Naive thymus-derived CD4-positive, alpha-beta T cell (primary cell): ENCODE results near the gene GABRA6. TPM values are rescaled to one million over a fixed set of nuclear protein-coding genes. Genes with fewer than 3 reads are reported as not detected.

Experiments used
- ATAC-seq: fragments of 150-1000 bp; cut with Tn5 transposase; 2 replicates; pipeline ENCODE4 v1.10.0; 2021; ENCODE audit warnings: mild to moderate bottlenecking, moderate library complexity
- CTCF ChIA-PET: fragments of 350-600 bp; sonication (Branson Sonifier 250); formaldehyde crosslinking; loops from one replicate; lab custom pipeline; 2021; ENCODE audit warnings: antibody characterized with exemption; lab: Charles Lee
- POLR2A ChIA-PET: fragments of 350-600 bp; sonication (Branson Sonifier 250); formaldehyde crosslinking; loops from one replicate; lab custom pipeline; 2021; ENCODE audit warnings: antibody characterized with exemption, inconsistent platforms; lab: Charles Lee
- DNase-seq, 9 donors: peaks; one replicate each; pipeline versions ENCODE4 v3.0.0 to v3.0.0-alpha.2; 2020 to 2022; ENCODE audit warnings: mixed read lengths in 1 of 9
- H3K27ac ChIP-seq: one replicate; pipeline ENCODE4 v1.7.0; 2013; ENCODE audit warnings: mild to moderate bottlenecking, low read depth, low read length, moderate library complexity
- H3K27me3 ChIP-seq, 2 donors: one replicate each; pipeline ENCODE4 v1.7.0; 2013; ENCODE audit warnings: low read length in 2 of 2, mild to moderate bottlenecking in 2 of 2, moderate library complexity in 2 of 2; ENCODE audit not compliant: control insufficient read depth in 2 of 2, insufficient read depth in 2 of 2
- H3K36me3 ChIP-seq, 3 experiments: 1 replicate in 2 of 3; 2 replicates in 1 of 3; pipeline ENCODE4 v1.7.0; 2013; ENCODE audit warnings: low read length in 3 of 3, mild to moderate bottlenecking in 3 of 3, moderate library complexity in 1 of 3; ENCODE audit not compliant: insufficient read depth in 3 of 3, control insufficient read depth in 2 of 3
- H3K4me1 ChIP-seq, 2 donors: one replicate each; pipeline ENCODE4 v1.7.0; 2013; ENCODE audit warnings: low read length in 2 of 2, mild to moderate bottlenecking in 2 of 2, moderate library complexity in 1 of 2; ENCODE audit not compliant: control insufficient read depth in 2 of 2, insufficient read depth in 2 of 2
- H3K4me3 ChIP-seq: 2 replicates; pipeline ENCODE4 v1.7.0; 2013; ENCODE audit warnings: mild to moderate bottlenecking, low read length
- H3K9me3 ChIP-seq, 3 experiments: 1 replicate in 2 of 3; 2 replicates in 1 of 3; pipeline ENCODE4 v1.7.0; 2013; ENCODE audit warnings: low read length in 3 of 3; ENCODE audit not compliant: control insufficient read depth in 2 of 3
- H3K27ac Mint-ChIP-seq, 9 donors: one replicate each; pipeline ENCODE4 v1.8.0; 2020 to 2022; ENCODE audit warnings: mixed read lengths in 9 of 9, mild to moderate bottlenecking in 8 of 9, moderate library complexity in 5 of 9, inconsistent platforms in 2 of 9
- H3K27me3 Mint-ChIP-seq, 5 donors: one replicate each; pipeline ENCODE4 v1.8.0; 2021 to 2022; ENCODE audit warnings: mixed read lengths in 5 of 5, mild to moderate bottlenecking in 1 of 5
- H3K36me3 Mint-ChIP-seq, 5 donors: one replicate each; pipeline ENCODE4 v1.8.0; 2020 to 2022; ENCODE audit warnings: mixed read lengths in 5 of 5, mild to moderate bottlenecking in 3 of 5, inconsistent platforms in 1 of 5
- H3K4me1 Mint-ChIP-seq, 7 donors: one replicate each; pipeline ENCODE4 v1.8.0; 2020 to 2022; ENCODE audit warnings: mixed read lengths in 7 of 7, mild to moderate bottlenecking in 3 of 7, inconsistent platforms in 1 of 7
- H3K4me3 Mint-ChIP-seq, 10 donors: one replicate each; pipeline ENCODE4 v1.8.0; 2020 to 2022; ENCODE audit warnings: mild to moderate bottlenecking in 10 of 10, mixed read lengths in 10 of 10, moderate library complexity in 6 of 10, inconsistent platforms in 2 of 10
- H3K9me3 Mint-ChIP-seq, 11 donors: one replicate each; pipeline ENCODE4 v1.8.0; 2020 to 2022; ENCODE audit warnings: mixed read lengths in 11 of 11, mild to moderate bottlenecking in 4 of 11, inconsistent platforms in 1 of 11, moderate library complexity in 1 of 11
- intact Hi-C, 2 donors: fragments of 100-400 bp; cut with micrococcal nuclease; formaldehyde crosslinking; loops; one replicate each; pipeline ENCODE4 v1.15.1; 2023
- polyA plus RNA-seq, 2 donors: library from polyadenylated mRNA; unstranded; fragments of 300-500 nt; fragmentation: Illumina TruSeq; gene quantifications; one replicate each; pipeline ENCODE4 v1.2.3, GENCODE V29; 2021
- total RNA-seq, 6 experiments: library from RNA in 5 of 6; stranded (reverse) in 5 of 6; gene quantifications; 1 replicate in 5 of 6; 2 replicates in 1 of 6; pipeline ENCODE4 v1.2.3 and lab custom pipeline; 2021 to 2026

The GABRA6 gene
- total and polyA plus RNA-seq, 7 experiments from 2014 or later: not detected

- Mint-ChIP-seq H3K27me3 (no peaks in the 10 kb centered on the region), H3K9me3 (peaks cover 0 to 8% (median 3%) of the 10 kb centered on the region in 11 donors), H3K4me3 (no peak overlapping the region), H3K4me1 (no peaks in the 10 kb centered on the region), H3K27ac (no peak overlapping the region), H3K36me3 (no peaks in the 10 kb centered on the region)
- Histone ChIP-seq H3K27me3 (no peaks in the 10 kb centered on the region), H3K36me3 (no peaks in the 10 kb centered on the region), H3K4me1 (no peaks in the 10 kb centered on the region), H3K27ac (no peak overlapping the region), H3K9me3 (no peaks in the 10 kb centered on the region), H3K4me3 (no peak overlapping the region)
- intact Hi-C loops: no loop called here
- DNase-seq (no peak), ATAC-seq (no peak)
- CTCF ChIA-PET: no interaction called here
- POLR2A ChIA-PET: no interaction called here
Observed at GRCh38 chr5:161676103-161676502, 9.4 kb upstream of the GABRA6 start.

DNA sequence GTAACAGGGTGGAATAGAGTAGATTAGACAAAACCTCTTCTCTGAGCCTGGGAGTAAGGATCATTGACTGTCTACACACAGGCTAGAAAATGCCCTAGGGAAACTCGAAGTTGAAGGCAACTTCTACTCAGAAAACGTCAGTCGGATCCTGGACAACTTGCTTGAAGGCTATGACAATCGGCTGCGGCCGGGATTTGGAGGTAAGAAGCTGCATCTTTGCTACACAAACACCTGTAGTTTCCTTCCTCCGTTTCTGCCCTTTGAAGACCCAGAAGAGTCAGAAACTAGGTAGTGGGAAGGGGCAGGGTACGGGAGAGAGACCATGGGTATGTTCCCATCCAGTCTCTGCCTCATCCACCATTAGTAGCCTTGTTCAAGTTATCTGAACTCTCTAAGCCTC, 628 bp downstream of the GABRA6 start:
- H3K27ac ChIP-seq: no peak overlapping the region
- H3K27ac Mint-ChIP-seq: no peak overlapping the region
- no peaks in the 10 kb centered on the region for H3K36me3 ChIP-seq
- POLR2A ChIA-PET: no interaction called here
- intact Hi-C loops: no loop called here
- peaks cover 0 to 6% (median 0%) of the 10 kb centered on the region in 11 donors for H3K9me3 Mint-ChIP-seq
- no peak overlapping the region for H3K4me3 ChIP-seq
- DNase-seq: no peak
- no peak for ATAC-seq
- H3K36me3 Mint-ChIP-seq: no peaks in the 10 kb centered on the region
- no peaks in the 10 kb centered on the region for H3K4me1 Mint-ChIP-seq
- no peaks in the 10 kb centered on the region for H3K9me3 ChIP-seq
- H3K27me3 ChIP-seq: no peaks in the 10 kb centered on the region
- CTCF ChIA-PET: no interaction called here
- H3K4me3 Mint-ChIP-seq: no peak overlapping the region
- H3K4me1 ChIP-seq: no peaks in the 10 kb centered on the region
- H3K27me3 Mint-ChIP-seq: no peaks in the 10 kb centered on the region

DNA sequence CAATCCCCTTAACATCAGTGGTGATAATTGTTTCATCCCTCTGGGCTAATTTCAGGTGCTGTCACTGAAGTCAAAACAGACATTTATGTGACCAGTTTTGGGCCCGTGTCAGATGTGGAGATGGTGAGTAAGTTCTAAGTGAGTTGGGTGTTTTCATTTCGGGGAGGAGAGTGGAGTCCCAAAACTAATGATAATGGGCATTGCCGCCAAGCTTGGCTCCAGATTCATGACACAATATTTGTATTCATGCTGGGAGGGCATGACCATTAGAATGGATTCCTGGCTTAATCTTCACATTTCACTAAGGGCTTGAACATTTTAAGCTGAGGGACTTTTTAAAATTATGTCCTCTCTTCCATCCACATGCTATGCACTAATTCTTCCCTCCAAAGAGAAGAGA, 1.4 kb downstream of the GABRA6 start:
- H3K27ac Mint-ChIP-seq: no peak overlapping the region
- H3K4me3 Mint-ChIP-seq: no peak overlapping the region
- DNase-seq: no peak
- no peaks in the 10 kb centered on the region for H3K36me3 Mint-ChIP-seq
- CTCF ChIA-PET: no interaction called here
- no peaks in the 10 kb centered on the region for H3K27me3 Mint-ChIP-seq
- no peak for ATAC-seq
- Histone ChIP-seq H3K4me3 (no peak overlapping the region), H3K4me1 (no peaks in the 10 kb centered on the region), H3K9me3 (no peaks in the 10 kb centered on the region), H3K27me3 (no peaks in the 10 kb centered on the region), H3K36me3 (no peaks in the 10 kb centered on the region), H3K27ac (no peak overlapping the region)
- H3K9me3 Mint-ChIP-seq: peaks cover 0 to 8% (median 0%) of the 10 kb centered on the region in 11 donors
- POLR2A ChIA-PET: no interaction called here
- no peaks in the 10 kb centered on the region for H3K4me1 Mint-ChIP-seq
- intact Hi-C loops: no loop called here

GRCh38 chr5:161687316-161687715, 1.8 kb downstream of the GABRA6 start:
- POLR2A ChIA-PET: no interaction called here
- DNase-seq (no peak), ATAC-seq (no peak)
- intact Hi-C loops: no loop called here
- no peaks in the 10 kb centered on the region for H3K36me3 Mint-ChIP-seq
- H3K4me3 Mint-ChIP-seq: no peak overlapping the region
- no peaks in the 10 kb centered on the region for H3K27me3 Mint-ChIP-seq
- Histone ChIP-seq H3K4me1 (no peaks in the 10 kb centered on the region), H3K9me3 (no peaks in the 10 kb centered on the region), H3K4me3 (no peak overlapping the region), H3K27ac (no peak overlapping the region), H3K36me3 (no peaks in the 10 kb centered on the region), H3K27me3 (no peaks in the 10 kb centered on the region)
- CTCF ChIA-PET: no interaction called here
- no peak overlapping the region for H3K27ac Mint-ChIP-seq
- H3K4me1 Mint-ChIP-seq: no peaks in the 10 kb centered on the region
- H3K9me3 Mint-ChIP-seq: peaks cover 0 to 10% (median 0%) of the 10 kb centered on the region in 11 donors

GRCh38 chr5:161691911-161692310, 6.4 kb downstream of the GABRA6 start:
- H3K27me3 ChIP-seq: no peaks in the 10 kb centered on the region
- no peak overlapping the region for H3K27ac Mint-ChIP-seq

GRCh38 chr5:161697001-161697400, 11.5 kb downstream of the GABRA6 start:
- intact Hi-C loops: no loop called here
- DNase-seq (no peak), ATAC-seq (no peak)
- H3K27ac ChIP-seq: no peak overlapping the region
- no peak overlapping the region for H3K27ac Mint-ChIP-seq
- H3K27me3 ChIP-seq: no peaks in the 10 kb centered on the region
- no peaks in the 10 kb centered on the region for H3K36me3 Mint-ChIP-seq
- no peak overlapping the region for H3K4me3 ChIP-seq
- no peaks in the 10 kb centered on the region for H3K36me3 ChIP-seq
- H3K4me1 Mint-ChIP-seq: no peaks in the 10 kb centered on the region
- no peaks in the 10 kb centered on the region for H3K27me3 Mint-ChIP-seq
- H3K4me3 Mint-ChIP-seq: no peak overlapping the region
- no peaks in the 10 kb centered on the region for H3K4me1 ChIP-seq
- POLR2A ChIA-PET: no interaction called here
- H3K9me3 ChIP-seq: no peaks in the 10 kb centered on the region
- peaks cover 0 to 7% (median 5%) of the 10 kb centered on the region in 11 donors for H3K9me3 Mint-ChIP-seq
- CTCF ChIA-PET: no interaction called here

More at GRCh38 chr5:161691911-161692310, 6.4 kb downstream of the GABRA6 start:
- Mint-ChIP-seq H3K36me3 (no peaks in the 10 kb centered on the region), H3K4me3 (no peak overlapping the region), H3K4me1 (no peaks in the 10 kb centered on the region), H3K9me3 (peaks cover 0 to 6% (median 0%) of the 10 kb centered on the region in 11 donors), H3K27me3 (no peaks in the 10 kb centered on the region)
- Histone ChIP-seq H3K27ac (no peak overlapping the region), H3K4me3 (no peak overlapping the region), H3K36me3 (no peaks in the 10 kb centered on the region), H3K4me1 (no peaks in the 10 kb centered on the region), H3K9me3 (no peaks in the 10 kb centered on the region)
- intact Hi-C loops: no loop called here
- ChIA-PET POLR2A (no interaction called here), CTCF (no interaction called here)
- DNase-seq (no peak), ATAC-seq (no peak)

GRCh38 chr5:161700065-161700464, 14.5 kb downstream of the GABRA6 start:
- ChIA-PET CTCF (no interaction called here), POLR2A (no interaction called here)
- Histone ChIP-seq H3K36me3 (no peaks in the 10 kb centered on the region), H3K9me3 (no peaks in the 10 kb centered on the region), H3K4me1 (no peaks in the 10 kb centered on the region), H3K4me3 (no peak overlapping the region), H3K27ac (no peak overlapping the region), H3K27me3 (no peaks in the 10 kb centered on the region)
- intact Hi-C loops: no loop called here
- H3K4me3 Mint-ChIP-seq: no peak overlapping the region
- ATAC-seq (no peak), DNase-seq (no peak)
- no peak overlapping the region for H3K27ac Mint-ChIP-seq
- no peaks in the 10 kb centered on the region for H3K36me3 Mint-ChIP-seq
- H3K9me3 Mint-ChIP-seq: peaks cover 0 to 7% (median 6%) of the 10 kb centered on the region in 11 donors
- H3K4me1 Mint-ChIP-seq: no peaks in the 10 kb centered on the region
- no peaks in the 10 kb centered on the region for H3K27me3 Mint-ChIP-seq
